Gastrocnemius medialis (tissue), 4 donors: ENCODE results near the gene DNAH6. TPM values are rescaled to one million over a fixed set of nuclear protein-coding genes. Genes with fewer than 3 reads are reported as not detected.

Experiments used
- ATAC-seq, 2 donors: fragments of 150-250 bp; one replicate each; pipeline ENCODE4 v1.9.1; 2016
- DNase-seq, 2 donors: peaks; one replicate each; pipeline ENCODE4 v3.0.0-alpha.2; 2019
- H3K27ac ChIP-seq, 4 donors: fragments of 200-600 bp; sonication (generic); 1 replicate in 1 of 4; 2 replicates in 3 of 4; pipeline ENCODE4 v1.5.1; 2016 to 2018; ENCODE audit warnings: mild to moderate bottlenecking in 2 of 4, moderate library complexity in 1 of 4
- H3K27me3 ChIP-seq, 3 donors: fragments of 200-600 bp; sonication (generic) in 2 of 3; 1 replicate in 1 of 3; 2 replicates in 2 of 3; pipeline versions ENCODE4 v1.5.1 to v1.6.0; 2016 to 2019; ENCODE audit warnings: mild to moderate bottlenecking in 1 of 3, moderate library complexity in 1 of 3
- H3K36me3 ChIP-seq, 2 donors: fragments of 200-600 bp; sonication (generic) in 1 of 2; one replicate each; pipeline ENCODE4 v1.5.1; 2017 to 2018
- H3K4me1 ChIP-seq, 2 donors: fragments of 200-600 bp; sonication (generic) in 1 of 2; one replicate each; pipeline ENCODE4 v1.5.1; 2016 to 2017; ENCODE audit warnings: mild to moderate bottlenecking in 2 of 2
- H3K4me3 ChIP-seq, 4 donors: fragments of 200-600 bp; sonication (generic) in 3 of 4; 1 replicate in 1 of 4; 2 replicates in 3 of 4; pipeline ENCODE4 v1.5.1; 2016 to 2019; ENCODE audit warnings: mild to moderate bottlenecking in 2 of 4
- H3K9me3 ChIP-seq, 3 donors: fragments of 200-600 bp; sonication (generic) in 2 of 3; 1 replicate in 1 of 3; 2 replicates in 2 of 3; pipeline ENCODE4 v1.5.1; 2016 to 2019
- POLR2A ChIP-seq, 2 donors: fragments of 450-650 bp; IDR thresholded peaks; one replicate each; pipeline ENCODE4 v1.6.1; 2017; ENCODE audit warnings: antibody characterized with exemption in 2 of 2, mild to moderate bottlenecking in 2 of 2, moderate library complexity in 2 of 2
- in situ Hi-C, 4 donors: fragments of 200-750 bp; cut with MboI; loops; one replicate each; pipeline versions ENCODE4 v1.15.0 to v1.8.0; 2017; ENCODE audit warnings: low sequenced_read_pairs in 4 of 4
- intact Hi-C: fragments of 100-400 bp; cut with DNase I; formaldehyde crosslinking; loops from one replicate; pipeline ENCODE4 v1.15.1; 2023; ENCODE audit warnings: low total_unique reads
- total RNA-seq, 4 donors: library from RNA; depleted of rRNA; stranded (reverse); fragments of >200 nt; gene quantifications; one replicate each; pipeline versions ENCODE4 v1.1.0 to v1.2.3, GENCODE V29; 2016
- TF ChIP-seq, protein P1 (sequence below), 5 experiments: fragments of 450-650 bp in 3 of 5; fragments of 200-600 bp in 2 of 5; sonication (generic) in 2 of 5; IDR thresholded peaks in 4 of 5; conservative IDR thresholded peaks in 1 of 5; 1 replicate in 4 of 5; 2 replicates in 1 of 5; pipeline ENCODE4 v1.5.1; 2016 to 2019; ENCODE audit warnings: antibody characterized with exemption in 5 of 5, mild to moderate bottlenecking in 3 of 5, moderate library complexity in 3 of 5

DNAH6 gene
- total RNA-seq, 4 donors from 2014 or later, result not detected

- in situ Hi-C loops (no loop called here), intact Hi-C loops (no loop called here)
- DNase-seq, result no peak
- H3K27me3 ChIP-seq, result no peaks in the 10 kb centered on the region
- no peak for TF ChIP-seq POLR2A (IDR thresholded peaks at IDR 0.05)
- TF ChIP-seq, protein P1, sequence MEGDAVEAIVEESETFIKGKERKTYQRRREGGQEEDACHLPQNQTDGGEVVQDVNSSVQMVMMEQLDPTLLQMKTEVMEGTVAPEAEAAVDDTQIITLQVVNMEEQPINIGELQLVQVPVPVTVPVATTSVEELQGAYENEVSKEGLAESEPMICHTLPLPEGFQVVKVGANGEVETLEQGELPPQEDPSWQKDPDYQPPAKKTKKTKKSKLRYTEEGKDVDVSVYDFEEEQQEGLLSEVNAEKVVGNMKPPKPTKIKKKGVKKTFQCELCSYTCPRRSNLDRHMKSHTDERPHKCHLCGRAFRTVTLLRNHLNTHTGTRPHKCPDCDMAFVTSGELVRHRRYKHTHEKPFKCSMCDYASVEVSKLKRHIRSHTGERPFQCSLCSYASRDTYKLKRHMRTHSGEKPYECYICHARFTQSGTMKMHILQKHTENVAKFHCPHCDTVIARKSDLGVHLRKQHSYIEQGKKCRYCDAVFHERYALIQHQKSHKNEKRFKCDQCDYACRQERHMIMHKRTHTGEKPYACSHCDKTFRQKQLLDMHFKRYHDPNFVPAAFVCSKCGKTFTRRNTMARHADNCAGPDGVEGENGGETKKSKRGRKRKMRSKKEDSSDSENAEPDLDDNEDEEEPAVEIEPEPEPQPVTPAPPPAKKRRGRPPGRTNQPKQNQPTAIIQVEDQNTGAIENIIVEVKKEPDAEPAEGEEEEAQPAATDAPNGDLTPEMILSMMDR (IDR thresholded peaks at IDR 0.05 in 4 of 5, conservative IDR thresholded peaks at IDR 0.05 in 1 of 5), result no peak
- H3K4me3 ChIP-seq, result no peak overlapping the region
- H3K36me3 ChIP-seq, result no peaks in the 10 kb centered on the region
- no peak overlapping the region for H3K27ac ChIP-seq
- H3K4me1 ChIP-seq, result no peaks in the 10 kb centered on the region
- no peaks in the 10 kb centered on the region for H3K9me3 ChIP-seq
- ATAC-seq, result no peak
Observed at GRCh38 chr2:84857566-84857965, 341.3 kb downstream of the DNAH6 start.

GRCh38 chr2:84858123-84858522 is 341.8 kb downstream of the DNAH6 start:
- H3K27ac ChIP-seq, result no peak overlapping the region
- intact Hi-C loops (no loop called here), in situ Hi-C loops (no loop called here)
- no peaks in the 10 kb centered on the region for H3K9me3 ChIP-seq
- no peak overlapping the region for H3K4me3 ChIP-seq
- no peaks in the 10 kb centered on the region for H3K36me3 ChIP-seq
- no peaks in the 10 kb centered on the region for H3K27me3 ChIP-seq
- no peak for TF ChIP-seq POLR2A (IDR thresholded peaks at IDR 0.05)
- TF ChIP-seq, protein P1 (IDR thresholded peaks at IDR 0.05 in 4 of 5, conservative IDR thresholded peaks at IDR 0.05 in 1 of 5), result no peak
- no peak for ATAC-seq
- H3K4me1 ChIP-seq, result no peaks in the 10 kb centered on the region
- DNase-seq, result no peak

GRCh38 chr2:84858937-84859336 is 342.6 kb downstream of the DNAH6 start:
- ATAC-seq, result no peak
- intact Hi-C loops, result no loop called here

DNA sequence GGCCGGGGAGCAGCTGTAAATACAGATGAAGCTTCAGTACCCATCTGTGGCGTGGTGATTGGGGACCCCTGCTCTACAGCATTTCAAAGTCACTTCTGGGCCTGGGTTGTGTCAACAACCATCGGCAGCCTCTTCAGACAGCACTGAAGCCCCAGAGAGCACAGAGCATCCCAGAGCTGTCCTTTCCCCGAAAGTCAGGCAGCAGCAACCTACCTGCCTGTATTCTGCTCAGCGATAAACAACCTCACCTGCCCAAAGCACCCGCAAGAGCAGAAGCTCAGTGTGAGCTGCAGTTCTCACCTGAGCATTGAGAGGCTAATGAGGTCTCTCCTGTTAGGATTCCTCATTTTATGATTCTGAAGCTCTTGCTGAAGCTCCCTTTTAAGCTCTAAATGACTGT is 345.2 kb downstream of the DNAH6 start:
- H3K36me3 ChIP-seq, result no peaks in the 10 kb centered on the region
- TF ChIP-seq, protein P1 (IDR thresholded peaks at IDR 0.05 in 4 of 5, conservative IDR thresholded peaks at IDR 0.05 in 1 of 5), result no peak
- TF ChIP-seq POLR2A (IDR thresholded peaks at IDR 0.05), result no peak
- ATAC-seq, result no peak
- H3K4me1 ChIP-seq, result no peaks in the 10 kb centered on the region
- H3K4me3 ChIP-seq, result no peak overlapping the region
- no peak overlapping the region for H3K27ac ChIP-seq
- no peaks in the 10 kb centered on the region for H3K9me3 ChIP-seq
- DNase-seq, result no peak
- no peaks in the 10 kb centered on the region for H3K27me3 ChIP-seq
- in situ Hi-C loops (no loop called here), intact Hi-C loops (no loop called here)

More at GRCh38 chr2:84858937-84859336, 342.6 kb downstream of the DNAH6 start:
- Histone ChIP-seq H3K27ac (no peak overlapping the region), H3K36me3 (no peaks in the 10 kb centered on the region), H3K4me1 (no peaks in the 10 kb centered on the region), H3K27me3 (no peaks in the 10 kb centered on the region), H3K9me3 (no peaks in the 10 kb centered on the region), H3K4me3 (no peak overlapping the region)
- in situ Hi-C loops, result no loop called here
- DNase-seq, result no peak
- TF ChIP-seq, protein P1 (IDR thresholded peaks at IDR 0.05 in 4 of 5, conservative IDR thresholded peaks at IDR 0.05 in 1 of 5), result no peak
- TF ChIP-seq POLR2A (IDR thresholded peaks at IDR 0.05), result no peak

DNA sequence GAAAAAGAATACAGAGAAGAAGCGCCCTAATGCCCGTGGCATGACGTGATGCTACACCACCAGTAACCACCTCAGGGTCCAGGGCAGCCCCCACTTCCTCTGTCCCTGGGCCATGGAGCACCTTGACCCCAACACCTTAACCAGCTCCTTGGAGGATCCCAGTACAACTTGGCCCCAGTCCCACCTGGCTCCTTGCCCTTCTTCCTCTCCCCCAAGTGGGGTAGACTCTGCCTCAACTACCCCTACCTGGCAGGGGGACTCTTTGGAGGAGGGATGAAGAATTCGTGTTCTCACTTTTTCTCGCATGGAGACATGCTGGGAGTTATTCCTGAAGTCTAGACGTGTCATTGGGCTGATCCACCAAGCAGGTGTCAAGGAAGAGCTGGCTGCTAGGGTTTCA is 345.7 kb downstream of the DNAH6 start:
- Histone ChIP-seq H3K27me3 (no peaks in the 10 kb centered on the region), H3K4me3 (no peak overlapping the region), H3K4me1 (no peaks in the 10 kb centered on the region), H3K9me3 (no peaks in the 10 kb centered on the region), H3K27ac (no peak overlapping the region), H3K36me3 (no peaks in the 10 kb centered on the region)
- intact Hi-C loops, result no loop called here
- no peak for ATAC-seq
- in situ Hi-C loops, result no loop called here
- TF ChIP-seq, protein P1 (IDR thresholded peaks at IDR 0.05 in 4 of 5, conservative IDR thresholded peaks at IDR 0.05 in 1 of 5), result no peak
- no peak for TF ChIP-seq POLR2A (IDR thresholded peaks at IDR 0.05)
- DNase-seq, result no peak
